ENCODE measurements around the gene APC.
"Not testable (repeated sequence)": the region's sequence is repeated elsewhere in the genome, so short reads cannot be mapped to it uniquely, and the experiment has no call there.

APC gene

GRCh38 chr5:112848116-112848811, 110.6 kb downstream of the APC start:
- Mint-ChIP-seq H3K27ac (ENCODE audit: low read depth) (no peak overlapping the region), H3K27me3 (no peaks in the 10 kb centered on the region), H3K36me3 (ENCODE audit: insufficient read depth) (peaks cover 2% of the 10 kb centered on the region), H3K4me1 (peaks cover 7% of the 10 kb centered on the region), H3K9me3 (no peaks in the 10 kb centered on the region), H3K4me3 (no peak overlapping the region)
- ATAC-seq (replicated peaks; ENCODE audit: extremely low read depth, poor library complexity, severe bottlenecking) (peak; percentile 90), DNase-seq (ENCODE audit: low spot score in 2 of 2) (no peak)

- Mint-ChIP-seq H3K9me3 (peaks cover 4% of the 10 kb centered on the region), H3K27ac (ENCODE audit: low read depth) (no peak overlapping the region), H3K27me3 (peaks cover 16% of the 10 kb centered on the region), H3K4me1 (peaks cover 7% of the 10 kb centered on the region), H3K4me3 (no peak overlapping the region), H3K36me3 (ENCODE audit: insufficient read depth) (no peaks in the 10 kb centered on the region)
- DNase-seq (ENCODE audit: low spot score in 2 of 2) (no peak), ATAC-seq (replicated peaks; ENCODE audit: extremely low read depth, poor library complexity, severe bottlenecking) (no peak)
These were observed 112.2 kb downstream of the APC start for GRCh38 chr5:112849912-112850311.

- ATAC-seq (replicated peaks; ENCODE audit: extremely low read depth, poor library complexity, severe bottlenecking) (no peak), DNase-seq (ENCODE audit: low spot score in 2 of 2) (no peak)
- H3K27me3 Mint-ChIP-seq, result peaks cover 47% of the 10 kb centered on the region
- H3K4me3 Mint-ChIP-seq, result no peak overlapping the region
- no peak overlapping the region for H3K27ac Mint-ChIP-seq (ENCODE audit: low read depth)
- H3K36me3 Mint-ChIP-seq (ENCODE audit: insufficient read depth), result no peaks in the 10 kb centered on the region
- H3K4me1 Mint-ChIP-seq, result no peaks in the 10 kb centered on the region
- peaks cover 6% of the 10 kb centered on the region for H3K9me3 Mint-ChIP-seq
These were observed 117.0 kb downstream of the APC start for GRCh38 chr5:112854651-112855050.

GRCh38 chr5:112857866-112858265, 120.2 kb downstream of the APC start:
- Mint-ChIP-seq H3K9me3 (peaks cover 6% of the 10 kb centered on the region), H3K4me3 (no peak overlapping the region), H3K36me3 (ENCODE audit: insufficient read depth) (peaks cover 8% of the 10 kb centered on the region), H3K4me1 (peaks cover 12% of the 10 kb centered on the region), H3K27ac (ENCODE audit: low read depth) (no peak overlapping the region), H3K27me3 (peaks cover 47% of the 10 kb centered on the region)
- ATAC-seq (replicated peaks; ENCODE audit: extremely low read depth, poor library complexity, severe bottlenecking), result no peak
- no peak for DNase-seq (ENCODE audit: low spot score in 2 of 2)

GRCh38 chr5:112860571-112860928, 122.9 kb downstream of the APC start:
- H3K36me3 Mint-ChIP-seq (ENCODE audit: insufficient read depth), result peaks cover 19% of the 10 kb centered on the region
- peak overlapping the region; percentile 91 for H3K4me3 Mint-ChIP-seq
- H3K4me1 Mint-ChIP-seq, result peaks cover 21% of the 10 kb centered on the region
- not testable (repeated sequence) for H3K9me3 Mint-ChIP-seq; DNase-seq (ENCODE audit: low spot score in 2 of 2); ATAC-seq (replicated peaks; ENCODE audit: extremely low read depth, poor library complexity, severe bottlenecking)
- H3K27ac Mint-ChIP-seq (ENCODE audit: low read depth), result peak overlapping the region; percentile 94
- H3K27me3 Mint-ChIP-seq, result peaks cover 24% of the 10 kb centered on the region

GRCh38 chr5:112860929-112861637, 123.4 kb downstream of the APC start, which contains the start of gene SRP19:
Gene SRP19 (plus strand): TSS chr5:112861287. CDS start chr5:112861377, 90 bp downstream.
- Mint-ChIP-seq H3K36me3 (ENCODE audit: insufficient read depth) (peaks cover 25% of the 10 kb centered on the region), H3K4me1 (peaks cover 21% of the 10 kb centered on the region), H3K4me3 (peak within 1 kb of the TSS; percentile 91), H3K27me3 (peaks cover 19% of the 10 kb centered on the region), H3K9me3 (no peaks in the 10 kb centered on the region), H3K27ac (ENCODE audit: low read depth) (peak within 1 kb of the TSS; percentile 94)
- DNase-seq (ENCODE audit: low spot score in 2 of 2), result peak; percentile 85
- ATAC-seq (replicated peaks; ENCODE audit: extremely low read depth, poor library complexity, severe bottlenecking), result peak; percentile 95

GRCh38 chr5:112861638-112861985, 123.9 kb downstream of the APC start:
- DNase-seq (ENCODE audit: low spot score in 2 of 2) (no peak), ATAC-seq (replicated peaks; ENCODE audit: extremely low read depth, poor library complexity, severe bottlenecking) (no peak)
- H3K4me1 Mint-ChIP-seq, result peaks cover 21% of the 10 kb centered on the region
- H3K36me3 Mint-ChIP-seq (ENCODE audit: insufficient read depth), result peaks cover 30% of the 10 kb centered on the region
- peak overlapping the region; percentile 91 for H3K4me3 Mint-ChIP-seq
- peak overlapping the region; percentile 94 for H3K27ac Mint-ChIP-seq (ENCODE audit: low read depth)
- H3K9me3 Mint-ChIP-seq, result no peaks in the 10 kb centered on the region
- peaks cover 14% of the 10 kb centered on the region for H3K27me3 Mint-ChIP-seq

GRCh38 chr5:112862085-112862484, 124.4 kb downstream of the APC start:
- H3K36me3 Mint-ChIP-seq (ENCODE audit: insufficient read depth), result peaks cover 35% of the 10 kb centered on the region
- peaks cover 21% of the 10 kb centered on the region for H3K4me1 Mint-ChIP-seq
- H3K9me3 Mint-ChIP-seq, result no peaks in the 10 kb centered on the region
- H3K27me3 Mint-ChIP-seq, result peaks cover 12% of the 10 kb centered on the region
- peak overlapping the region; percentile 94 for H3K27ac Mint-ChIP-seq (ENCODE audit: low read depth)
- peak overlapping the region; percentile 91 for H3K4me3 Mint-ChIP-seq
- ATAC-seq (replicated peaks; ENCODE audit: extremely low read depth, poor library complexity, severe bottlenecking) (no peak), DNase-seq (ENCODE audit: low spot score in 2 of 2) (no peak)

- peak overlapping the region; percentile 73 for H3K27ac Mint-ChIP-seq (ENCODE audit: low read depth)
- no peaks in the 10 kb centered on the region for H3K9me3 Mint-ChIP-seq
- no peaks in the 10 kb centered on the region for H3K27me3 Mint-ChIP-seq
- H3K4me1 Mint-ChIP-seq, result peaks cover 21% of the 10 kb centered on the region
- peak overlapping the region; percentile 91 for H3K4me3 Mint-ChIP-seq
- ATAC-seq (replicated peaks; ENCODE audit: extremely low read depth, poor library complexity, severe bottlenecking), result no peak
- peaks cover 46% of the 10 kb centered on the region for H3K36me3 Mint-ChIP-seq (ENCODE audit: insufficient read depth)
- DNase-seq (ENCODE audit: low spot score in 2 of 2), result no peak
These were observed 125.9 kb downstream of the APC start for GRCh38 chr5:112863549-112863948.

GRCh38 chr5:112865128-112865527, 127.4 kb downstream of the APC start:
- Mint-ChIP-seq H3K9me3 (no peaks in the 10 kb centered on the region), H3K27ac (ENCODE audit: low read depth) (no peak overlapping the region), H3K4me1 (peaks cover 21% of the 10 kb centered on the region), H3K4me3 (no peak overlapping the region), H3K27me3 (no peaks in the 10 kb centered on the region), H3K36me3 (ENCODE audit: insufficient read depth) (peaks cover 53% of the 10 kb centered on the region)
- no peak for DNase-seq (ENCODE audit: low spot score in 2 of 2)
- ATAC-seq (replicated peaks; ENCODE audit: extremely low read depth, poor library complexity, severe bottlenecking), result no peak

- no peaks in the 10 kb centered on the region for H3K9me3 Mint-ChIP-seq
- peaks cover 16% of the 10 kb centered on the region for H3K4me1 Mint-ChIP-seq
- DNase-seq (ENCODE audit: low spot score in 2 of 2) (no peak), ATAC-seq (replicated peaks; ENCODE audit: extremely low read depth, poor library complexity, severe bottlenecking) (no peak)
- H3K36me3 Mint-ChIP-seq (ENCODE audit: insufficient read depth), result peaks cover 53% of the 10 kb centered on the region
- no peaks in the 10 kb centered on the region for H3K27me3 Mint-ChIP-seq
- H3K4me3 Mint-ChIP-seq, result no peak overlapping the region
- H3K27ac Mint-ChIP-seq (ENCODE audit: low read depth), result peak overlapping the region; percentile 64
These were observed 129.1 kb downstream of the APC start for GRCh38 chr5:112866739-112867138.

- no peak for DNase-seq (ENCODE audit: low spot score in 2 of 2)
- H3K27me3 Mint-ChIP-seq, result no peaks in the 10 kb centered on the region
- peak overlapping the region; percentile 1 for H3K27ac Mint-ChIP-seq (ENCODE audit: low read depth)
- H3K36me3 Mint-ChIP-seq (ENCODE audit: insufficient read depth), result peaks cover 56% of the 10 kb centered on the region
- H3K4me1 Mint-ChIP-seq, result peaks cover 15% of the 10 kb centered on the region
- H3K4me3 Mint-ChIP-seq, result no peak overlapping the region
- no peaks in the 10 kb centered on the region for H3K9me3 Mint-ChIP-seq
- no peak for ATAC-seq (replicated peaks; ENCODE audit: extremely low read depth, poor library complexity, severe bottlenecking)
These were observed 129.7 kb downstream of the APC start for GRCh38 chr5:112867411-112867810.

GRCh38 chr5:112869948-112870347, 132.3 kb downstream of the APC start:
- no peaks in the 10 kb centered on the region for H3K27me3 Mint-ChIP-seq
- no peaks in the 10 kb centered on the region for H3K9me3 Mint-ChIP-seq
- peaks cover 10% of the 10 kb centered on the region for H3K4me1 Mint-ChIP-seq
- DNase-seq (ENCODE audit: low spot score in 2 of 2) (no peak), ATAC-seq (replicated peaks; ENCODE audit: extremely low read depth, poor library complexity, severe bottlenecking) (no peak)
- no peak overlapping the region for H3K27ac Mint-ChIP-seq (ENCODE audit: low read depth)
- H3K36me3 Mint-ChIP-seq (ENCODE audit: insufficient read depth), result peaks cover 56% of the 10 kb centered on the region
- no peak overlapping the region for H3K4me3 Mint-ChIP-seq

Data from central memory CD8-positive, alpha-beta T cell (primary cell).